CD8-positive, alpha-beta memory T cell (primary cell): ENCODE data around the gene PERCC1. TPM values are rescaled to one million over a fixed set of nuclear protein-coding genes. Genes with fewer than 3 reads are reported as not detected.
A peak's percentile ranks its signal among the peaks of the same experiment; 100 is the strongest.

ENCODE experiments used
- CTCF ChIA-PET: fragments of 350-600 bp; sonication (Branson Sonifier 250); formaldehyde crosslinking; loops from one replicate; lab custom pipeline; 2021; ENCODE audit warnings: antibody characterized with exemption; lab: Charles Lee
- POLR2A ChIA-PET: fragments of 350-600 bp; sonication (Branson Sonifier 250); formaldehyde crosslinking; loops from one replicate; lab custom pipeline; 2021; ENCODE audit warnings: antibody characterized with exemption; lab: Charles Lee
- DNase-seq, 5 donors: peaks; one replicate each; pipeline versions ENCODE4 v3.0.0 to v3.0.0-alpha.2; 2020 to 2022; ENCODE audit warnings: mixed read lengths in 1 of 5
- H3K27ac ChIP-seq: one replicate; pipeline ENCODE4 v1.7.0; 2013; ENCODE audit warnings: low read depth, mild to moderate bottlenecking, low read length, moderate library complexity
- H3K27me3 ChIP-seq: 2 replicates; pipeline ENCODE4 v1.7.0; 2013; ENCODE audit warnings: low read length, mild to moderate bottlenecking; ENCODE audit not compliant: insufficient read depth, poor library complexity, severe bottlenecking
- H3K36me3 ChIP-seq: 2 replicates; pipeline ENCODE4 v1.7.0; 2013; ENCODE audit warnings: mild to moderate bottlenecking, low read length, moderate library complexity; ENCODE audit not compliant: insufficient read depth
- H3K4me1 ChIP-seq: 2 replicates; pipeline ENCODE4 v1.7.0; 2013; ENCODE audit warnings: mild to moderate bottlenecking, low read length, moderate library complexity; ENCODE audit not compliant: insufficient read depth
- H3K4me3 ChIP-seq: 2 replicates; pipeline ENCODE4 v1.7.0; 2013; ENCODE audit warnings: mild to moderate bottlenecking, low read length
- H3K9me3 ChIP-seq: 2 replicates; pipeline ENCODE4 v1.7.0; 2013; ENCODE audit warnings: mild to moderate bottlenecking, low read length
- H3K27ac Mint-ChIP-seq, 8 donors: one replicate each; pipeline ENCODE4 v1.8.0; 2020 to 2021; ENCODE audit warnings: mixed read lengths in 8 of 8, mild to moderate bottlenecking in 6 of 8, inconsistent platforms in 3 of 8, moderate library complexity in 3 of 8
- H3K27me3 Mint-ChIP-seq, 2 donors: one replicate each; pipeline ENCODE4 v1.8.0; 2020 to 2021; ENCODE audit warnings: mixed read lengths in 2 of 2, mild to moderate bottlenecking in 1 of 2, moderate library complexity in 1 of 2
- H3K36me3 Mint-ChIP-seq, 3 donors: one replicate each; pipeline ENCODE4 v1.8.0; 2020 to 2021; ENCODE audit warnings: mixed read lengths in 3 of 3, inconsistent platforms in 1 of 3, mild to moderate bottlenecking in 1 of 3
- H3K4me1 Mint-ChIP-seq, 3 donors: one replicate each; pipeline ENCODE4 v1.8.0; 2020 to 2021; ENCODE audit warnings: mixed read lengths in 3 of 3, inconsistent platforms in 1 of 3, mild to moderate bottlenecking in 1 of 3
- H3K4me3 Mint-ChIP-seq, 7 donors: one replicate each; pipeline ENCODE4 v1.8.0; 2020 to 2021; ENCODE audit warnings: mixed read lengths in 7 of 7, mild to moderate bottlenecking in 6 of 7, moderate library complexity in 4 of 7, inconsistent platforms in 2 of 7
- H3K9me3 Mint-ChIP-seq, 5 donors: one replicate each; pipeline ENCODE4 v1.8.0; 2020 to 2022; ENCODE audit warnings: mixed read lengths in 5 of 5, mild to moderate bottlenecking in 3 of 5, moderate library complexity in 2 of 5, inconsistent platforms in 1 of 5
- polyA plus RNA-seq: library from polyadenylated mRNA; unstranded; fragments of 300-500 nt; fragmentation: Illumina TruSeq; gene quantifications from one replicate; pipeline ENCODE4 v1.2.3, GENCODE V29; 2021
- total RNA-seq, 2 experiments: library from RNA; stranded (reverse); gene quantifications; one replicate each; pipeline ENCODE4 v1.2.3, GENCODE V29; 2021

The PERCC1 gene
- total and polyA plus RNA-seq, 3 experiments from 2014 or later: 0.33 to 0.48 TPM; not detected in 1

DNA sequence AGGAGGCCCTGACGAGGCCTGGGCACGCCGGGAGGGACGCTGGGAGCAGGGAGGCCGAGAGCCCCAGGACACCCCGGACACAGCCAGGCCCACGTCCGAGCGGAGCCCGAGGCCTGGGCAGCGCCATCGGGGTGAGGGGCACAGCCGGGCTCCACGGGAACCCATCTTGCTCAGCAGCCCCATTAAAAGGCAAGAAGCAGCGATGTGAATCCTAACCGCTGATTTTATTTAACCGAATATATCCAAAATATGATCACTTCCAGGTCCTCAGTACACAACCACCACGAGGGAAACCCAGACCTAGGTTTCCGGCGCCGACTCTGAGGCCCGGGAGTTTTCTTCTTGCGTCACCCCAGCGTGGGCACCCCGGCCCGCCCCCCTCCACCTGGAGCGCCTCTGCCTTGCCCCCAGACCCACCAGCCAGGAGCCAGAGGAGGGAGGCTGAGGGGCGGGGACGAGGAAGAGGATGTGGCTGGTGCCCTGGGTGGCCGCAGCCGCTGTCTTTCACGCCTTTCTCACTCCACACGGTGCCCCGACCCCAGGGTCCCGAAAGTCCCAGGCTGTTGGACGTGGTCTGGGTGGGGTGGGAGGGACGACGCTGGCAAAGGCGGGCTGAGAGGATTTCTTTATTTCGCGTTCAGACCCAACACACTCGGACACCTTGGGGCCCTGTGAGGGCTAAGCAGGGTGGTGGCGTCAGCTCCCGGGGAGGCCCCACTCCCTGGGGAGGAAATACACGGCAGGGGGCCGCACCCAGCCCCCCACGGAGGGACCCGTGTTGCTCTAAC, 14.0 kb downstream of the PERCC1 start:
- Histone ChIP-seq H3K4me1 (no peaks in the 10 kb centered on the region), H3K36me3 (no peaks in the 10 kb centered on the region), H3K27ac (no peak overlapping the region), H3K27me3 (no peaks in the 10 kb centered on the region), H3K4me3 (no peak overlapping the region), H3K9me3 (no peaks in the 10 kb centered on the region)
- POLR2A ChIA-PET: interaction anchor here (0.5 kb wide), 1 partner anchor 309 kb away, joined by 3 read pairs; no protein-coding TSS in a partner anchor
- no peak for DNase-seq
- Mint-ChIP-seq H3K27me3 (no peaks in the 10 kb centered on the region), H3K36me3 (peaks cover 0 to 25% (median 0%) of the 10 kb centered on the region in 3 donors), H3K27ac (no peak overlapping the region), H3K4me3 (no peak overlapping the region), H3K9me3 (no peaks in the 10 kb centered on the region), H3K4me1 (no peaks in the 10 kb centered on the region)
- CTCF ChIA-PET: no interaction called here

GRCh38 chr16:1445518-1446203, 14.8 kb downstream of the PERCC1 start:
- no peaks in the 10 kb centered on the region for H3K36me3 ChIP-seq
- H3K27ac ChIP-seq: no peak overlapping the region
- no peaks in the 10 kb centered on the region for H3K9me3 ChIP-seq
- Mint-ChIP-seq H3K36me3 (peaks cover 0 to 29% (median 0%) of the 10 kb centered on the region in 3 donors), H3K4me3 (no peak overlapping the region), H3K27ac (no peak overlapping the region), H3K27me3 (no peaks in the 10 kb centered on the region), H3K9me3 (no peaks in the 10 kb centered on the region), H3K4me1 (no peaks in the 10 kb centered on the region)
- no peaks in the 10 kb centered on the region for H3K4me1 ChIP-seq
- POLR2A ChIA-PET: interaction anchor here (0.5 to 0.6 kb wide), 2 partner anchors 26 to 309 kb away, joined by 3 read pairs; no protein-coding TSS in a partner anchor
- no peak overlapping the region for H3K4me3 ChIP-seq
- CTCF ChIA-PET: no interaction called here
- DNase-seq: no peak
- no peaks in the 10 kb centered on the region for H3K27me3 ChIP-seq

DNA sequence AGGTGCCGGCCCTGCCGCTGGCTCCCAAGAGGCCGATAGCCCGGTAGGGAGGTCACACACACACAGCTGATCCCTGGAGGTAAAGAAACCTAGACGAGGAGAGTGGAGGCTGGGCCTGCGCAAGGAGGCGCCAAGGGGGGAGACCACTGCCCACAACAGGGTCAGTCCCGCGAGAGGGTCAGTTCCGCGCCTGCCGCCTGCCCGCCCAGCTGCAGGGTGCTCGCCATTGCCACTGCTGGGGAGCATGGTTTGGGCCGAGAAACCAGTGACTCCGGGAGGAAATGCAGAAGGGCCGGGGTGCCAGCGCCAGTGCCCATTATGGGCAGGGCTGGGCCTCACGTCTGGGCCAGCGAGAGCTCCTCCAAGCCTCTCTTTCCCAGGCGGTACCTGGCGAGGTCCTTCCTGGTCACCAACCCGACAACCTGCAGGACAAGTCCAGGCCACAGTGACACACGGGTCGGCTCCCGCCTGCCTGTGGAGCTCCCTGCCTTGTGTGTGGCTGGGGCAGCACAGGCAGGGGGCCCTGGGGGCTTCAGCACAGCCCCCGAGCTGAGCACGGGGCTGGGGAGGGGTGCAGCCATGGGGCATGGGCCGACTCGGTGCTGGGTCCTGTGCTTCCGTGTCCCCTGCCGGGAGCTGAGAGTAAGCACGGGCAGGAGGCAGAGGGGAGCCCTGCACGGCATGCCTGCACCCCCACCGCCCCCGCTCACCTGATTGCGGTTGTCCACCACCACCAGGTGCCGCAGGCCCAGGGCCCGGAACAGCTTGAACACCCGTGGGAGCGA, 15.6 kb downstream of the PERCC1 start:
- Histone ChIP-seq H3K4me3 (no peak overlapping the region), H3K36me3 (no peaks in the 10 kb centered on the region), H3K4me1 (no peaks in the 10 kb centered on the region), H3K27me3 (no peaks in the 10 kb centered on the region), H3K9me3 (no peaks in the 10 kb centered on the region), H3K27ac (no peak overlapping the region)
- no peak overlapping the region for H3K4me3 Mint-ChIP-seq
- peaks cover 0 to 31% (median 0%) of the 10 kb centered on the region in 3 donors for H3K36me3 Mint-ChIP-seq
- H3K27ac Mint-ChIP-seq: no peak overlapping the region
- ChIA-PET POLR2A (interaction anchor here (0.6 kb wide), 1 partner anchor 25 kb away, joined by 3 read pairs; no protein-coding TSS in a partner anchor), CTCF (no interaction called here)
- DNase-seq: no peak
- no peaks in the 10 kb centered on the region for H3K27me3 Mint-ChIP-seq
- H3K4me1 Mint-ChIP-seq: no peaks in the 10 kb centered on the region
- no peaks in the 10 kb centered on the region for H3K9me3 Mint-ChIP-seq

- Mint-ChIP-seq H3K27me3 (no peaks in the 10 kb centered on the region), H3K4me3 (no peak overlapping the region), H3K36me3 (peaks cover 0 to 42% (median 0%) of the 10 kb centered on the region in 3 donors), H3K9me3 (no peaks in the 10 kb centered on the region), H3K4me1 (no peaks in the 10 kb centered on the region), H3K27ac (no peak overlapping the region)
- Histone ChIP-seq H3K27ac (no peak overlapping the region), H3K9me3 (no peaks in the 10 kb centered on the region), H3K4me3 (no peak overlapping the region), H3K27me3 (no peaks in the 10 kb centered on the region), H3K36me3 (no peaks in the 10 kb centered on the region), H3K4me1 (no peaks in the 10 kb centered on the region)
- ChIA-PET POLR2A (no interaction called here), CTCF (no interaction called here)
- no peak for DNase-seq
These were observed 17.1 kb downstream of the PERCC1 start for GRCh38 chr16:1447965-1448364.

- no peak for DNase-seq
- CTCF ChIA-PET: no interaction called here
- no peaks in the 10 kb centered on the region for H3K27me3 ChIP-seq
- POLR2A ChIA-PET: no interaction called here
- no peaks in the 10 kb centered on the region for H3K9me3 ChIP-seq
- no peaks in the 10 kb centered on the region for H3K36me3 ChIP-seq
- H3K4me1 ChIP-seq: no peaks in the 10 kb centered on the region
- Mint-ChIP-seq H3K27ac (no peak overlapping the region), H3K9me3 (no peaks in the 10 kb centered on the region), H3K4me1 (peaks cover 0 to 2% (median under 1%) of the 10 kb centered on the region in 3 donors), H3K36me3 (peaks cover 0 to 49% (median 0%) of the 10 kb centered on the region in 3 donors), H3K4me3 (no peak overlapping the region), H3K27me3 (no peaks in the 10 kb centered on the region)
- H3K27ac ChIP-seq: no peak overlapping the region
- no peak overlapping the region for H3K4me3 ChIP-seq
These were observed 17.7 kb downstream of the PERCC1 start for GRCh38 chr16:1448536-1449116.

- Mint-ChIP-seq H3K36me3 (peaks cover 0 to 55% (median 0%) of the 10 kb centered on the region in 3 donors), H3K27ac (no peak overlapping the region), H3K27me3 (no peaks in the 10 kb centered on the region), H3K4me1 (peaks cover 0 to 8% (median 4%) of the 10 kb centered on the region in 3 donors), H3K9me3 (no peaks in the 10 kb centered on the region), H3K4me3 (no peak overlapping the region)
- no peak overlapping the region for H3K27ac ChIP-seq
- POLR2A ChIA-PET: no interaction called here
- no peak overlapping the region for H3K4me3 ChIP-seq
- no peaks in the 10 kb centered on the region for H3K9me3 ChIP-seq
- no peak for DNase-seq
- no peaks in the 10 kb centered on the region for H3K4me1 ChIP-seq
- no peaks in the 10 kb centered on the region for H3K36me3 ChIP-seq
- H3K27me3 ChIP-seq: no peaks in the 10 kb centered on the region
- CTCF ChIA-PET: no interaction called here
These were observed 18.4 kb downstream of the PERCC1 start for GRCh38 chr16:1449201-1449788.

DNA sequence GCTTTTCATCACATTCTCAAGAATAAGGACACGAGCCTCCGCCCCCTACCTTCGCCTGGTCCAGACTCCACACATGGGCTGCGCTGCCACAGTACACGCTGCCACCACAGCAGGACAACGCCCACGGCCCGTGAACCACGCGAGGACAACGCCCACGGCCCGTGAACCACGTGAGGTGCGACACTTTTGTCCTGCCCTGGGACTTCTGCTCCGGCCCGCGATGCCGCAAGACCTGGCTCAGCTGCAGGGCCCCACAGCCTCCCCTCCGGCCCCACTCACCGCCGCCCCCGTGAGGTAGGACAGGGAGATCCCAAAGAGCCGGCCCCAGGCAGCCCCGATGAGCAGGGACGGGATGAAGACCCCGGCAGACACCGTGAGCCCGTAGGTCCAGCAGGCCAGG, 19.3 kb downstream of the PERCC1 start:
- H3K9me3 Mint-ChIP-seq: no peaks in the 10 kb centered on the region
- no peaks in the 10 kb centered on the region for H3K36me3 ChIP-seq
- POLR2A ChIA-PET: no interaction called here
- no peaks in the 10 kb centered on the region for H3K27me3 ChIP-seq
- no peaks in the 10 kb centered on the region for H3K9me3 ChIP-seq
- H3K27ac Mint-ChIP-seq: peak overlapping the region in 1 of 8 donors; percentile 75
- no peak overlapping the region for H3K27ac ChIP-seq
- peaks cover 0 to 62% (median 0%) of the 10 kb centered on the region in 3 donors for H3K36me3 Mint-ChIP-seq
- H3K4me3 ChIP-seq: no peak overlapping the region
- no peak overlapping the region for H3K4me3 Mint-ChIP-seq
- DNase-seq: no peak
- no peaks in the 10 kb centered on the region for H3K27me3 Mint-ChIP-seq
- H3K4me1 ChIP-seq: no peaks in the 10 kb centered on the region
- peaks cover 0 to 8% (median 5%) of the 10 kb centered on the region in 3 donors for H3K4me1 Mint-ChIP-seq
- CTCF ChIA-PET: no interaction called here
